ENCODE measurements around the gene PGM5.
A peak's percentile ranks its signal among the peaks of the same experiment; 100 is the strongest.

The PGM5 gene

GRCh38 chr9:68522131-68522530, 165.7 kb downstream of the PGM5 start:
- H3K27me3 ChIP-seq (ENCODE audit: insufficient read depth, low read depth, severe bottlenecking) = peaks cover 4% of the 10 kb centered on the region

GRCh38 chr9:68522954-68523353, 166.5 kb downstream of the PGM5 start:
- H3K27me3 ChIP-seq (ENCODE audit: insufficient read depth, low read depth, severe bottlenecking) = peaks cover 7% of the 10 kb centered on the region
- no peak for TF ChIP-seq CTCF (IDR thresholded peaks at IDR 0.05; ENCODE audit: low read depth, low read length)
- peaks cover 4% of the 10 kb centered on the region for H3K9me3 ChIP-seq (ENCODE audit: severe bottlenecking)
- no peak overlapping the region for H3K4me3 ChIP-seq (ENCODE audit: low read depth, low read length)
- DNase-seq = no peak
- H3K36me3 ChIP-seq = no peaks in the 10 kb centered on the region
- no peak overlapping the region for H3K27ac ChIP-seq

More at GRCh38 chr9:68522131-68522530, 165.7 kb downstream of the PGM5 start:
- no peaks in the 10 kb centered on the region for H3K36me3 ChIP-seq
- TF ChIP-seq CTCF (IDR thresholded peaks at IDR 0.05; ENCODE audit: low read depth, low read length) = no peak
- peaks cover 6% of the 10 kb centered on the region for H3K9me3 ChIP-seq (ENCODE audit: severe bottlenecking)
- H3K4me3 ChIP-seq (ENCODE audit: low read depth, low read length) = no peak overlapping the region
- no peak for DNase-seq
- H3K27ac ChIP-seq = no peak overlapping the region

GRCh38 chr9:68523367-68523936, 167.0 kb downstream of the PGM5 start:
- H3K4me3 ChIP-seq (ENCODE audit: low read depth, low read length) = no peak overlapping the region
- no peak overlapping the region for H3K27ac ChIP-seq
- no peak for TF ChIP-seq CTCF (IDR thresholded peaks at IDR 0.05; ENCODE audit: low read depth, low read length)
- H3K9me3 ChIP-seq (ENCODE audit: severe bottlenecking) = peaks cover 3% of the 10 kb centered on the region
- DNase-seq = no peak
- peaks cover 7% of the 10 kb centered on the region for H3K27me3 ChIP-seq (ENCODE audit: insufficient read depth, low read depth, severe bottlenecking)
- H3K36me3 ChIP-seq = no peaks in the 10 kb centered on the region

- no peaks in the 10 kb centered on the region for H3K9me3 ChIP-seq (ENCODE audit: severe bottlenecking)
- H3K4me3 ChIP-seq (ENCODE audit: low read depth, low read length) = no peak overlapping the region
- H3K36me3 ChIP-seq = no peaks in the 10 kb centered on the region
- no peak for TF ChIP-seq CTCF (IDR thresholded peaks at IDR 0.05; ENCODE audit: low read depth, low read length)
- H3K27me3 ChIP-seq (ENCODE audit: insufficient read depth, low read depth, severe bottlenecking) = peaks cover 3% of the 10 kb centered on the region
- peak; percentile 8 for DNase-seq
- H3K27ac ChIP-seq = no peak overlapping the region
Measured at GRCh38 chr9:68530618-68531017, 174.2 kb downstream of the PGM5 start.

- Histone ChIP-seq H3K36me3 (no peaks in the 10 kb centered on the region), H3K4me3 (ENCODE audit: low read depth, low read length) (no peak overlapping the region), H3K27ac (no peak overlapping the region), H3K9me3 (ENCODE audit: severe bottlenecking) (no peaks in the 10 kb centered on the region), H3K27me3 (ENCODE audit: insufficient read depth, low read depth, severe bottlenecking) (peaks cover 3% of the 10 kb centered on the region)
- no peak for TF ChIP-seq CTCF (IDR thresholded peaks at IDR 0.05; ENCODE audit: low read depth, low read length)
- no peak for DNase-seq
Measured at GRCh38 chr9:68532131-68532530, 175.7 kb downstream of the PGM5 start.

- Histone ChIP-seq H3K36me3 (no peaks in the 10 kb centered on the region), H3K9me3 (ENCODE audit: severe bottlenecking) (no peaks in the 10 kb centered on the region), H3K27me3 (ENCODE audit: insufficient read depth, low read depth, severe bottlenecking) (no peaks in the 10 kb centered on the region), H3K4me3 (ENCODE audit: low read depth, low read length) (no peak overlapping the region), H3K27ac (no peak overlapping the region)
- TF ChIP-seq CTCF (IDR thresholded peaks at IDR 0.05; ENCODE audit: low read depth, low read length) = no peak
- DNase-seq = peak; percentile 67
Measured at GRCh38 chr9:68533678-68534077, 177.3 kb downstream of the PGM5 start.
